NCI-H82 treated with DMSO at 0.1 percent for 48 hours (cell line): ENCODE data around the gene KCNQ1.

ENCODE experiments used
- DNase-seq: peaks from one replicate; lab custom pipeline; 2025; ENCODE audit not compliant: unreplicated experiment; lab: John Stamatoyannopoulos, UW

The KCNQ1 gene

DNA sequence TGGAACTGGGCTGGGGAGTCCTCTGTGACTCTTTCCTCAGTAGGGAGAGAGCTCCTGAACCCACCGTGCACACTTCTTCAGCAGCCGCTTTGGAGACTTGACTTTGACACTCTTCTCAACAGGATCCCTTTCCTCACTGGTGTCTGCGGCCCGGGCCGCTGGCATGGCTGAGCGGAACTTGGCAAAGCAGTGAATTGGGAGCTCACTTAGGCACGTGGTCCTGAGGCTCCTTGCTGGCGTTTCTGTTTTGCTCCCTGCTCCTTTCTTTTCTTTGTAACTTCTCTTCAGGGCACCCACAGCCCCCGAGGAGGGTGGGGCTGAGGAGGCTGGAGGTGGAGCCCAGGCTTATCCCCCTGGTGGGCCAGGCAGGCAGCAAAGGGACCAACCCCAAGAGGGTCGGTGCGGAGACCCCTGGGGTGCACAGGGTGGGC is 263.4 kb downstream of the KCNQ1 start:
- no peak for DNase-seq

DNA sequence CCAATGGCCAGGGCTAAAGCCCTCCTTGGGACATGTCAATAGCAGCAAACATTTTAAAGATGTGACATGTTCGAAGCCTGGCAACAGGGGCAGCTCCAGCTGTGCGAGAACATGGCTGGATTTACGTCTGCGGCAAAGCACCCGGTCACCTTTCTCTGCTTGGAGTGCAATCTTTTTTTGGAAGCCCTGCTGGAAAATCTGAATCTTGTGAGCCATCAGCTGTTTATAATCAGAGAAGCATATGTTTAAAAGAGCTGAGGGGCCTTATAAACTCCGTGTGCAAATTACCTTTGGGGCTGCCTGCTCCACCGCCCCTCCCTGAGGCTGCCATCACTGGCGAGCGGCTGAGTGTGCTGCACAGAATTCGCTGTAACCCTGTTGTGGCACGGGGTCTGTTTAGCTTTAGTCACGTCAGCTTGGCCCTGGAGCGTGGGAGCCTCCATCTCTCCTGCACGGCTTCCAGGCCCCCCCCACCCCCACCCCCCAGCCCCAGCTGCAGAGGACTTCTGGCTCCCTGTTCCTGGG is 264.0 kb downstream of the KCNQ1 start:
- no peak for DNase-seq

DNA sequence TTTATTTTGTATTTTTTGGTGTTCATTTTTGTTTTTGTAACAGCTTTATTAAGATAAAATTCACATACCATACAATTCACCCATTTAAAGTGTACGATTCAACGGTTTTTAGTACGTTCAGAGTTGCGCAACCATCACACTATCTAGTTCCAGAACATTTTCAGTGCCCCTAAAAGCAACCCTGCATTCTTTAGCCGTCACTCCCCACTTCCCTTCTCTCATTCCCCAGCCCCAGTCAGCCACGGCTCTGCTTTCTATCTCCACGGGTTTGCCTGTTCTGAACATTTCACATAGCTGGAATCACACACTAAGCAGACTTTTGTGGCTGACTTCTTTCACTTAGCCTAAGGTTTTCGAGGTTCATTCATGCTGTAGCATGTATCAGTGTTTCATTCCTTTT is 264.6 kb downstream of the KCNQ1 start:
- no peak for DNase-seq

DNA sequence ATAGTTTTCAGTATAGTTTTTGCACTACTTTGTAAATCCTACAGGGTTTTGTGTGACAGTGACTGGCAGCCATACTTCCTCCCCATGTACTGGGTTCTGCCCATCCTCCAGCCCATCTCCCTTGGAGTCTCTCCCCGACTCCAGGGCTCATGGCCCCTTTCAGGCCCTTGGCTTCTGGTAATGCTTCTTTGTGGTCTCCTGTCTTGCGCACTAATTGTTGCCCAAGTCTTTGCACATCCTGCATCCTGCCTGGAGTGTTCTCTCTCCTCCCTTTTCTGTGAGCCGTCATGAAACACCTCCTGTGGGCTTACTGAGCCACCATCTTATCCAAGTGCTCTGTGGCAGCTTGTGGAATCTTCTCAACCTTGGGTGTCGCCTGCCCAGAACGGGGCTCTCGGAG is 266.4 kb downstream of the KCNQ1 start:
- no peak for DNase-seq

DNA sequence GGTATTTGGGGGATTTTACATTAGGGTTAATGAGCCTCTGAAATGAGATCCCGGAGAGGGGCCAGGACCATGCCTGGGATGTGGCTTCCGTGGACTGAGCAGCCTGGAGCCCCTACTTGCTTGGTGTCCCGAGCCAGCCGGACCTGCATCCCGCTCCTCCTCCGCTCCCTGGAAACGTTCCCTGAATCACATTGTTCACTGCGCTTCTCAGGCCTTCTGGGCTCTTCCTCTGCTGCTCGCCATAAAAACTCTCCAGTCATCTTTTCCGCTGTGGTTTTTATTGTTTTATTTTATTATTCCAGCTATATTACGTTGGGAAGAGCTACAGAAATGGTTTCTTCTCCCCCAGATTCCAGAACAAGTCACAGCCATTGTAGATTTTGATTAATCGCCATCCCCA is 268.3 kb downstream of the KCNQ1 start:
- no peak for DNase-seq

DNA sequence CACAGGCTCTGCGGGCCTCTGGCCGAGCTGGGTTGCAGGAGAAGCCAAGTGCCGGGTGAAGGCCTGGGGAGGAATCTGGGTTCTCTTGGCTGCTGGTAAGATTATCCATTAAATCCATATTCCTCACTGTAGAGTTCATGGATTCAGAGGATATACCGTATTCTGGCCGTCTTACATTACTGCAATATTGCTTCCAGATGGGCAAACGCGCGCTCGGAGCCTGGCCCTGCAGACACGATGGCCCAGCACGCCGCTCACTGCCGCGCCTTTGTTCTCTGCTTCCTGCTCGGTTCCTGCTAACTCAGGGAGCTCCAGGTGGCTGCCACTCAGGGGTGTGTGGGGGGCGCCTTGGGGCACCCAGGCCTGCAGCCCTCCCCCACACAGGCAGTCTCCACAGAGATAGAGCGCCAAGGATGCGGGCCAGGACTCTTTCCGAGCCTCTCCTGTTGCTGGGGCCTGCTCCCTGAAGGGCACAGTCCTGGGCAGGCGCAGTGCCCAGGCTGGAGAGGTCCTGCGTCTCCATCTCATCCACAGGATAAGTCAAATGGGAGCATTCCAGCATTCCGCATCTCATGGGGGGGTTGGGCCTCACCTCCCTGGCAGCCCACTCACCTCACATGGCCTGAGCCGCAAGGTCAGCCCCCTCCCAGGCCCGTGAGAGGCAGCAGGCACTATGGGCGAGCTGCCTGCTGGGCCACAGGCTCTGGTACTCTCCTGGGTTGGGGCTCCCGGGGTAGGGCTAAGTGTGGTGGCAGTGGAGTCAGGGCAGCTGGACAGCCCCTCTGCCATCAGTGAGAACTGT is 269.1 kb downstream of the KCNQ1 start:
- no peak for DNase-seq

DNA sequence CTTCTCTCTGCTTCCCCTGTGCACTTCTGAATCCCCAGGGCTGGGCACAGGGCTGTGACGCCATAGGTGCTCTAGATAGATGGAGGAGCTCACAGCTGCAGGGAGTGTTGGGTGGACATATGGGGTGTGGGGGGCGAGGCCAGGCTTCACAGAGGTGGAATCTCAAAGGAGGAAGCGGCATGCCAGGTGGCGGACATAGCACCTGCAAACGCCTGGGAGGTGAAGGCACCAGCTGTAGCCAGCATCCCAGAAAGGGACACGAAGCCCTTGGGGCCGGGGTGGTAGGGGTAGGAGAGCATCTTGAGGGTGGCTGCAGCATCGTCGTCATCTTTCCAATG is 269.6 kb downstream of the KCNQ1 start:
- no peak for DNase-seq

DNA sequence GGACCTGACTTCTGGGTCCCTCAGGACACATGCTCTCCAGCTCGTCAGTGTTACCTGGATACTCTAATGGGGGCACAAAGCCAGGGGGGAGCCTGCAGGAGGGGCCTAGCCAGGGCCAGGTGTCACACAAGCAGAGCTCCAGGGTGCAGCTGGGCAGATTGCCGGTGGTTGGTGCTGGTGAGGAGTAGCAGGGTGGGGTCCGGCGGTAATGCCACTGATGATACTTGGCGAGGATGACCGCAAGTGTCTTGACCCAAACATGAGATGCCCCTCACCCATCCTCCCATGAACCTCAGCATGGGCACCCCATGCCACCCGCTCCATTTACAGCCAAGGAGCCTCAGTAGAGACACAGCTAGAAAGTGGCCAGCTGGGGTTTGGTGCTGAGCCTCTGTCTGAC is 270.1 kb downstream of the KCNQ1 start:
- DNase-seq: no peak

DNA sequence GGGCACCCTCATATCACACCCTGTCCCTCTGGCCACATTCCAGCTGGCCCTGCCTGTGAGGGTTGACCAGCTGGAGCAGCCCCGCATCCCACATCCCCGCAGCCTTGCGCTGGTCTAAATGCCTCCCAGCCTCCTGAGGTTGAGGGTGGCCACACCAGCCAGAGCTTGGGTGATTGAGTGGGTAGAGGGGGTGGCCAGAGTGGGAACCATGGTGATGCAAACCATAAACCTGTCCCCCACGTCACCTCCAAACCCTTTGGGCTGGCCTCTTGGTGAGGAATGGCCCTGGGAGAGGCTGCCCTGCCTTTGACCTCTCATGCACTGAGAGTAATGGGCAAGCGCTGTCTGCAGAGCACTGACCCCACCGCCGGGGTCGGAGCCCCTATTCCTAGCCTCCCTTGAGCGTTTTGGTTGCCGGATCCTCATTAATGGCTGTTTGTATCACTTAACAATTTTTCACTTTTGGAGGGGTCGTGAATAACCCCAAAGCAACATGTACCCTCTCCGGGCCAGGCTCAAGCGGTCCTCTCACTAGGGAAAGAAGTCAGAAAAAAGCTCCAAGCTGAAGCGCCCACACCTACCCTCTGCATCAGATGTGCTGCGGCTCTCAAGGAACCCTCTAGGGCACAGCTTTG is 271.0 kb downstream of the KCNQ1 start:
- no peak for DNase-seq

DNA sequence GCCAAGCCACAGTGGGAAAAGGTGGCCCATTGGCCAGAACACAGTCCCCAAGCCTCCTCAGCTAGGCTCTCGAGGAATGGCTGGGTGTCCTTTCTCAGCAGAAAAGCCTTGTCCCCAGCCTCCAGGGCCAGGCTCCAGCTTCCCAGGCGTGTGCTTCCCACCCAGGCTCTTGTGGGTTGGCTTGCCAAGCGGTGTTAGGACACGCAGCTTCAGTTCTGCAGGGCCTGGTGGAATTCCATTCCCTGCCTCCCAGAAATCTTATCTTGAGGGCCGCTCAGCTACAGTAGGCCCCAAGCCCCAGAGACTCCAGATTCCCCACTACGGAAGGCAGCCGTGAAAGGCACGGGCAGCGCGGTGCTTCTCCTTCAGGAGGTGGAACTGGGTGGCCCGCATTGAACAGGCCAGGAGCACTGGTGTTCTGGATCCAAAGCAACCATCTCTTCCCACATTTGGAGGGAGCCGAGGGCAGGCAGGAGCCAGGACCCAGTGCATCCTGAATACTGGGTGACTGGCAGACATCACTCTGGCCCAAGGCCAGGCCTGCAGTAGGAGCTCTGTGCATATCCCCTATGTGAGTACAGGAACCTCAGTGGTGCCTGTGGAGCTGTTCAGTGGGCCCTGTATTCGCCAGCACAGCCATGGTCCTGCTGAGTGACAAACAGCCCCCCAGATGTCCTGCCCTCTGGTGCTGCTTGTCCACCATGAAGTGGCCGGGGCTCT is 271.7 kb downstream of the KCNQ1 start:
- DNase-seq: no peak

DNA sequence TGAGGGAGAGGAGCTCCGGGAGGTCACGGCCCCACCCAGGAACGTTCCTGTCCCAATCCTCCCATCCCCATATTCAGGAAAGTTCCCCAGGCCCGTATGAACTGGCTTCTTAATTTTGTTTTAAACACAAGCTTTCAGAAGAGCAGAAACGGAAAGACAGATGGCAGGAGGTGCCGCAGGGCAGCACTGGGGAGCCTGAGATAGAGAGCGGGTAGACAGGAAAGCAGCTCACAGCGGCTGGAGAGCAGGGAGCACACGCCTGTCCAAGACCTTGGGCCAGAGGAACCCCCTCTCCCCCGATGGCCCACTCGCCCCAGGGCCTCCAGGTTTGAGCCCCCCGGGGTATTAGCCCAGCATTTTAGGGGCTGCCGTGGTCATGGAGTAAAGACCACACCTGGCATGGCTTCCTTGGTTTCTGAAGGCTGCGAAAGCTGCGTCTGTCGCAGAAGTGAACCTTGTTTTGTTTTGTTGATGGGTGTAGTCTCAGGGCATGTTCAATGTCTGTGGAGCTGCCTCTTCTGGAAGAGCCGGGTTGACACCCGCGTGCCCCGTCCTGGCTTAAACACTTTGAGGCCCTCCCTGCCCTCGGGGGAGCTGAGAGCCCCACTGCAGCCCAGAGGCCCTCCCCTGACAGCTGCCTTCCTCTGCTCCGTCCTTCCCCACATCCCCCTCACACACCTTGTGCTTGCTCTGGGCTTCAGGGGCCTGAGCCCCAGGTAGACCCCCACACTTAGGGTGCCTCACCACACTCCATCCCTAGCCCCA is 272.9 kb downstream of the KCNQ1 start:
- no peak for DNase-seq

DNA sequence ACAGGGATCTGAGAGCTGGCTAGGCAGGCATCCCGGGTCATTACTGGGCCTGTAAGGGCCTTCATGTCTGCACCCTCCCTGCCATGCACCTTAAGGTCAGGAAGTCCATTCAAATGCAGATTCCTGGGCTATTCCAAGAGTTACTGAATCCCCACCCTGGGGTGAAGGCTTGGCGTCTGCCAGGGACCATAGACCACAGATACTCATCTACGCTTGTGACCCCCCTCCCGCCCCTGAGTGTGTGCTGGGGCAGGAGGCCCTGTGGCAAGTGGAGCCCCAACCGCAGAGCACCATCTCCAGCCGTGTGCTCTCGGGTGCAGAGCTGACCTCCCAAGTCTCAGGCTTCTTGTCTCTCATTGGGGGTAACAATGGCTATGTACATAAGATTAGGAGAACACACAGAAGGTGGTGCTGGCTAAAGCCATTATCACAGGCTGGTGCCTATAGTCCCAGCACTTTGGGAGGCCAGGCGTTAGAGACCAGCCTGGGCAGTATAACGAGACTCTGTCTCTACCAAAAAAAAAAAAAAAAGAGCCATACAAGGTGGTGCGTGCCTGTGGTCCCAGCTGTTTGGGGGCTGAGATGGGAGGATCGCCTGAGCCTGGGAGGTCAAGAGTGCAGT is 274.1 kb downstream of the KCNQ1 start:
- DNase-seq: no peak

DNA sequence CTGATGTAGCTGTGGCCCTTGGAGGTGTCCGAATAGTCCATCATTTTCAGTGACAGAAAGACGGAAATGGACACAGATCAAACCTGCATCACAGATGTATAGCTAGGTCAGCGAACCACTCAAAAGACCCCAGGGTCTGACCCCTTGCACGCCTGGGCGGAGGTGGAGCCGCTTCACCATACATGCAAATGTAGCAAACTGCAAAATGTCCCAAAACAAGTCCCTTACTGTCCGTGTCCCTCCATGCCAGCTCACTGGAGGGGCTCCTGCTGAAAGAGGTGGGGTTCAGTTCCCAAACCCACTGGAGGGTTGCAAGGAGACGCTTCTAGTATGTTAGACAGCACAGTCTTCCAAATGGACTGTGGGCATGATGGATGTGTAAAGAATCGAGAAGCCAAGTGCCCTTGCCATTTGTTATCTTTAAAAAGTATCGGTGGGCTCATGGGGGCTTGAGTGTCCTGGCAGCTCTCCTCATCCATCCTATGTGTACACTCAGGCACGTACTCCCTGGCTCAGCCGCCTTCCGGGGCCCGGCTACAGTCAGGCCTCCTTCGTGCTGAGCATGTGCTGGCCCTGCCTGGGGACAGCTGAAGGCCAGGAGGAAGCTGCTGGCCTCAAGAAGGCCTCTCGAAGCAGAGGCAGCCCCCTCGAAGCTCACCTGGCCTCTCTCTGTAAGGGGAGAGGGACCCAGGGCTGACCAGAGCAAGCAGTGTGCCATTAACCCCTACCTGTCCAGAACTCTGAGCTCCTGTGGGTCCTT is 275.2 kb downstream of the KCNQ1 start:
- no peak for DNase-seq

DNA sequence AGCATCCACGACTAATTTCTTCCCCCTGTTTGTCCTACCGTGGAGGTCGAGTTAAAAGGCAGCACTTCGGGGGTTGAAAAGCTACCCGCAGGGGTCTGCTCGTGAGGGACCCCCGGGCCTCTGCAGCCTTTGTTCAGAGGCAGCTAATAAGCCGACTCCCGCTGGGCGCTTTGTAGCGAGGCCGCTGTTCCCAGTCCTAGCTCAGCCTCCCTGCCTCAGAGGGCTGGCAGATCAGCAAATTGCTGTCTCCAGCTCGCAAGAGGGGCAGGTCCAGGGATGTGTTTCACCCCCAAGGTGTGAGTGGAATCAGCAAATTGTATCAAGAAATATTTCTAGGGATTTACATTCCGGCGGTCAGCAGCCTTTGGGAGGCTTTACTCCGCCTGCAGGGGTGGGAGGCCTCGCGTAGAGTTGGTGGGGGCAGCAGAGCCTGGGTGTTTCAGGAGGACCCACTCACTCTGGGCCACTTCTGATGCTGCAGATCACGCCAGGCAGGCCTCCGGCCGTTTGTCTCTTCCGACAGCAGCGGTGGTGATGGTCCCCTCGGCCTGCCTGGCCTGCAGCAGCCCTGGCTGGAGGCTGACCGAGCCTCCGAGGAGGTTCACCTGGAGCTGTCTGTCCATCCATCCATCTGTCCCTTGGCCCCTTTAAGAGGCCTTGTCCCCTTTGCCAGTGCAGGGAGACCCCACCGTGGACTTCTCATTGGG is 276.6 kb downstream of the KCNQ1 start:
- no peak for DNase-seq

DNA sequence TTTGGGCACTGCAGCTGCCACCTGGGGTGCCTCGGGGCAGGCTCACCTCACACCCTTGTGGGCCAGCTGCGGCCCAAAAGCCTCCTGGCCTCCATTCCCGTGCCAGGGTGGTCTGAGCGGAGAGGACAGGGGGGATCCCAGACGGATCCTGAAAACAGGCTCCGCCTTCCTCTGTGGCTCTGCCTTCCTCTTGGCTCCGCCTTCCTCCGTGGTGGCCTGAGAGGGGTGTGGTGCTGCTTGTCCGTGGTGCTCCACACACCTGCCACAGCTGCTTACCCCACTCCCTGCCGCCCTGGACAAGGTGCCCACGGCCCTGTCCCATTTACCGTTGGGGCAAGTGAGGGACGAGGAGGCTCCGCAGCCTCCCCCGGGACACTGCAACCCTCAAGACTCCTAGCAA is 278.1 kb downstream of the KCNQ1 start:
- DNase-seq: no peak

DNA sequence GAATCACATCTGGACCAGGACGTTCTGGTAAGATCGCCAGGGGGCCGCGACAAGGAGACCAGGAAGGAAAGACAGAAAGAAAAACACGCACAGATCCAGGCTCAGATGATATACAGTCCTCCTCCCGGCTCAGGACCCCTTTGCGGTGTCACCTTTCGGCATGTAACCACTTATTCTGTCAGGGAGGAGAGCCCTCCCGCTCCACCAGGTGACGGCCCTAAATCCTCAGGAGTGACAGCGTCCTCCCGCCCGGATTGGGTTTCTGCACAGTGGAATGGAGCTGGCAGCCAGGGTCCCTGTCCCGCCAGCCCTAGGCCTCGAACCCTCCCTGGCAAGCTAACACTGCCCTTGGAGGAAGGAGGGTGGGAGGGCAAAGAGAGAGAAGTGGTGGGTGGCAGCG is 279.3 kb downstream of the KCNQ1 start:
- DNase-seq: no peak

DNA sequence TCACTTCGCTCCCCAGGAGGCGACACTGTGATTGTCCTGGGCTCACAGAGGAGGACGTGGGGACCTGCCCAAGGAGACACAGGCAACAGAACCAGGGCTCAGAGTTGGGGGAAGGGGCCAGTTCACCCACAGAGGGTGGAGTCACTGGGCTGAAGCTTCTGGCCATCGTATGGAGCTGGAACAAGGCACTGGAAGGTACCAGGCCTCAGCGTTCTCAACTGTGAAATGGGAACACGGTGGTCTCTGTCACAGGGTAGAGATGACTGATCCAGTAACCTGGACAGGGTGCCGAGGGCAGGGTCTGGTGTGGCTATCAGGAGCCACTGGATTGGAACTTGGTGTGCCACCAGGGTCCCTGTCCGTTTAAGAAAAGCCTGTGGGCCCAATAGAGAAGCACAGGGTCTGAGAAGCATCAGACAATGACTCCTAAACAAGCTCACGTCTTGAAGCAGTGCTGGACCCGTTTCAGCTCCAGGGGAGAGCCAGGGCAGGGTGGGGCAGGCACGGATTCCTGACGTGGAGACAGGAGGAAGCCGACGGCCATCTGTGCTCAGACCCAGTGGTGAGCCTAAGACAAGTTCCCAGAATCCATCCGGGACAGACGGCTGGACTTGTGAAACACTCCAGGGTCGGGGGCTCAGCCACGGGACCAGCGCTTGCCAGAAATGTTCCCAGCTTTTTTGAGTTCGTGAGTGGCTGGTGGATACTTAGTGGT is 280.0 kb downstream of the KCNQ1 start:
- DNase-seq: no peak

DNA sequence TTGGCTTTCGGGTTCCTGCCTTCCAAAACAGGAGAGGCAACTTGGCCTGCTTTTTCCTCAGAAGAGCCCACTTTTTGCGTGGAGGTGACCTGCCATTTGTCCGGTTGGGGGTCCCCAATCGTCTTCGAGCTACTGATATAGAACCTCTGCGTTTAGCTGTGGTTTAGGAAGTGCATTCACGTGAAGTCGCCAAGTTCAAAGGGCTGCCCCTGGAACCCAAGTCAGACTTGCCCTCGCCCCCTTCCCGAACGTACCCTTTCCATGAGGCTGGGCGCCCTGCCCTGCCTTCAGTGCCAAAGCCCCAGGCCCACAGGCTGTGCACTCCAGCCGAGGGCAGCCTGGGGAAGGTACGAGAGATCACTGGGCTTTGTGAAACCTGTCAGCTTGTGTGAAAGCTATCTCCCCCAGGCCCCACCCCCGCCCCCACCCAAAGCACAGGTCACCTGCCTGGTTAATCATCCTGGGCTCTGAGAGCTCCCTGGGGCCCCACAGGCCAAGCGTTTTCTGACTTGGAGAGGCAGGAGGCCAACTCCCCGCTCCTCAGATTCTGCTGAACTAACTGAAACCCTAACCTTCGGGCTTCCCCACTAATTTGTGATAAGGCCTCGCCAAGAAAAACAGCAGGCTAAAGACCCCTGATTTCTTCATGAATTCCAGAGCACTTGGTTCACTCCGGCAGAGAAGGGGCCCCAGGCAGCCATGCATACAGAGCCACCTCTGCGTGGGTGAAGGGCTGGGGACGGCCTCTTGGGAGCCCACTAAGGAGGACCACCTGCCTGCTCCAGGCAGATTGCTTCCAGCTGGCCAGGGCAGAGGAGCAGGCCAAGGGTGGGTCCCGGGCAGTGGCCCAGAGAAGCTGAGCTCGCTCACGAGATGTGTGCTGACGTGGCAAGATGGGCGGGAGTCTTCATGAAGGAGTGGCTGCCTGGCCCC is 280.8 kb downstream of the KCNQ1 start:
- DNase-seq: no peak
